ENCODE results near the gene ZNF23. TPM values are rescaled to one million over a fixed set of nuclear protein-coding genes. Genes with fewer than 3 reads are reported as not detected.

Gene ZNF23
- total RNA-seq, 2 experiments from 2014 or later, result 10.4 to 11.1 TPM

DNA sequence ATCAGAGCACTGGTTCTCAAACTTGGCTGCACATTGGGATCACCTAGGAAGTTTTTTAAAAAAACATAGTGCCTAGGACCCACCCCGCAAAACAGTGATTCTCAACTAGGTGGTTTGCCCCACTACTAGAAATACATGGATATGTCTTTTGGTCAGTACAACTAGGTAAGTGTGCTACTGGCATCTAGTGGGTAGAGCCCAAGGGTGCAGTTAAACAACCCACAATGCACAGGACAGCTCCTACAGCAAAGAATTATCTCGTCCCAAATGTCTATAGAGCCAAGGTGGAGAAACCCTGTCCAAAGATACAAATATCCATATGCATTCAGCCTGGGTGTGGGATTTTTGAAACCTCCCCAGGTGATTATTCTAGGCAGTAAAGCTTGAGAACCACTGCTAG is 38.9 kb upstream of the ZNF23 start:
- Mint-ChIP-seq H3K27me3 (peaks cover 1% of the 10 kb centered on the region), H3K27ac (no peak overlapping the region), H3K4me1 (ENCODE audit: low read depth) (no peaks in the 10 kb centered on the region), H3K36me3 (ENCODE audit: low read depth) (no peaks in the 10 kb centered on the region), H3K4me3 (no peak overlapping the region), H3K9me3 (no peaks in the 10 kb centered on the region)
- POLR2A ChIA-PET, result interaction anchor here (1.4 kb wide), 1 partner anchor 88 kb away, joined by 3 read pairs; no protein-coding TSS in a partner anchor
- intact Hi-C loops (cut with micrococcal nuclease), result no loop called here
- ATAC-seq (no peak), DNase-seq (no peak)
- TF ChIP-seq CTCF (IDR thresholded peaks at IDR 0.05), result no peak
- CTCF ChIA-PET, result interaction anchor here (0.7 to 7.1 kb wide), 8 partner anchors 21 to 110 kb away, joined by 3 to 150 read pairs (median 8); partner anchors contain the start of gene ZNF23

DNA sequence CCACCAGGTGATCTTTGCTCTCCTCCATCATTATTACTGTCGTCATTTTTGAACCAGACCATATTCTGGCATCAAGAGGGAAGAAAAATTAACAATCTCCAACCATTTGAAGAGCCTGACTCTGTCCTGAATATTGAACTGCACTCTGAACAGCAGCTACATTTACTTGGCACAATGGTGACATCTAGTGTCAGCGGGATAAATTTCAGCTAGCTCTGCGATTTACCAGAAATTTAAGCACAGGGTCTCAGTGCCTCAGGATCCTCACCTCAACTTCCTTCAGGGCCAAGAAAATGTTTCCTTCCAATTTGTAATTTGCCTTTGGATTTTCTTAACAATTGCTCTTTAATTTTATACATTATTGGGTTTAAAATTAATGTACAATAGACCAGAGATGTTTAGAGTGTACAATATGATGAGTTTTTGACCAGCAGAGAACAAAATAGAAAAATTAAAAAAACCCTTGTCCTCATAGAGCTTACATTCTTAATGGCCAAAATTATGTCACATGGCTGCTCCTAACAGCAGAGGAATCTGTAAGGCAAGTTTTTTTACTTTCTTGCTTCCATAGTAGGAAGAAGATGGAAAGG is 37.8 kb upstream of the ZNF23 start:
- ChIA-PET CTCF (interaction anchor here (0.7 to 7.1 kb wide), 32 partner anchors 9 to 353 kb away, joined by 3 to 150 read pairs (median 5); partner anchors contain the start of genes ZNF19 and ZNF23), POLR2A (interaction anchor here (0.8 to 1.0 kb wide), 2 partner anchors 23 to 43 kb away, joined by 4 read pairs; no protein-coding TSS in a partner anchor)
- peaks cover 1% of the 10 kb centered on the region for H3K27me3 Mint-ChIP-seq
- H3K4me1 Mint-ChIP-seq (ENCODE audit: low read depth), result no peaks in the 10 kb centered on the region
- no peaks in the 10 kb centered on the region for H3K36me3 Mint-ChIP-seq (ENCODE audit: low read depth)
- no peak overlapping the region for H3K4me3 Mint-ChIP-seq
- peak; percentile 79 for ATAC-seq
- no peaks in the 10 kb centered on the region for H3K9me3 Mint-ChIP-seq
- TF ChIP-seq CTCF (IDR thresholded peaks at IDR 0.05), result peak; percentile 80
- H3K27ac Mint-ChIP-seq, result no peak overlapping the region
- peak; percentile 67 for DNase-seq
- intact Hi-C loops (cut with micrococcal nuclease), result loop anchor here (1.0 kb wide), 1 partner anchor 88 kb away; no protein-coding TSS in a partner anchor

- H3K27ac Mint-ChIP-seq, result no peak overlapping the region
- TF ChIP-seq CTCF (IDR thresholded peaks at IDR 0.05), result no peak
- CTCF ChIA-PET, result interaction anchor here (1.0 to 7.1 kb wide), 8 partner anchors 10 to 113 kb away, joined by 3 to 150 read pairs (median 14); partner anchors contain the start of gene ZNF23
- POLR2A ChIA-PET, result no interaction called here
- H3K9me3 Mint-ChIP-seq, result no peaks in the 10 kb centered on the region
- ATAC-seq (no peak), DNase-seq (no peak)
- no peaks in the 10 kb centered on the region for H3K4me1 Mint-ChIP-seq (ENCODE audit: low read depth)
- H3K27me3 Mint-ChIP-seq, result peaks cover 1% of the 10 kb centered on the region
- intact Hi-C loops (cut with micrococcal nuclease), result no loop called here
- H3K36me3 Mint-ChIP-seq (ENCODE audit: low read depth), result no peaks in the 10 kb centered on the region
- no peak overlapping the region for H3K4me3 Mint-ChIP-seq
Measured at GRCh38 chr16:71498031-71498430, 36.0 kb upstream of the ZNF23 start.

DNA sequence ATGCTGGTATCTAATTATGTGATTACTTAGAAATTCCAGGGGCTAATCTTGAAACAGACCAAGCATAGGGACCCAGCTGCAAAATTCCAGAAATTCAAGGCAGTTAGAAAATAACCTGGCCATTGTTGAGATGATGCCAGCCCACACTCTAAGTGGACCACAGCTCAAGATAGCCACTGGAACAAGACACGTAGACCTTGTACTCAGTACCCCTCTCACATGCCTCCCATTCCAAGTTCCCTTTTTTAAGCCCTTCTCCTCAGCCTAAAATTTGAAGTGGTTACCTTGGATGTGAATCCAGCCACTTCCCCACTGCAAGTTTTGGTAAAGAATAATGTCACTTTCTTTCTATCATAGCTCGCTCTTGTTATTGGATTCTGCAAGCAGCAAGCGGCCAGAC is 31.2 kb upstream of the ZNF23 start:
- Mint-ChIP-seq H3K4me3 (no peak overlapping the region), H3K27me3 (peaks cover 2% of the 10 kb centered on the region), H3K9me3 (no peaks in the 10 kb centered on the region), H3K27ac (no peak overlapping the region), H3K4me1 (ENCODE audit: low read depth) (peaks cover 4% of the 10 kb centered on the region), H3K36me3 (ENCODE audit: low read depth) (no peaks in the 10 kb centered on the region)
- intact Hi-C loops (cut with micrococcal nuclease), result no loop called here
- POLR2A ChIA-PET, result no interaction called here
- DNase-seq (no peak), ATAC-seq (no peak)
- no peak for TF ChIP-seq CTCF (IDR thresholded peaks at IDR 0.05)
- CTCF ChIA-PET, result interaction anchor here (1.0 to 2.0 kb wide), 3 partner anchors 81 to 117 kb away, joined by 3 to 7 read pairs (median 3); no protein-coding TSS in a partner anchor

GRCh38 chr16:71492786-71493185 is 30.7 kb upstream of the ZNF23 start:
- intact Hi-C loops (cut with micrococcal nuclease), result no loop called here
- ATAC-seq (no peak), DNase-seq (no peak)
- Mint-ChIP-seq H3K27ac (no peak overlapping the region), H3K9me3 (no peaks in the 10 kb centered on the region), H3K4me1 (ENCODE audit: low read depth) (peaks cover 4% of the 10 kb centered on the region), H3K36me3 (ENCODE audit: low read depth) (no peaks in the 10 kb centered on the region), H3K27me3 (peaks cover 2% of the 10 kb centered on the region), H3K4me3 (no peak overlapping the region)
- TF ChIP-seq CTCF (IDR thresholded peaks at IDR 0.05), result no peak
- ChIA-PET POLR2A (no interaction called here), CTCF (interaction anchor here (1.0 to 2.0 kb wide), 2 partner anchors 80 to 118 kb away, joined by 3 to 7 read pairs; no protein-coding TSS in a partner anchor)

All from activated CD8-positive, alpha-beta T cell treated with anti-CD3 and anti-CD28 coated beads for 36 hours (primary cell).